OCI-LY7 (cell line): ENCODE results near the gene STK32C. TPM values are rescaled to one million over a fixed set of nuclear protein-coding genes. Genes with fewer than 3 reads are reported as not detected.

Experiments
- BruUV-seq: library from RNA; stranded (reverse); fragments of 400-500 nt; replicated peaks from 2 replicates; lab custom pipeline; 2021; lab: Mats Ljungman, UMichigan
- CTCF ChIA-PET: fragments of 300-600 bp; sonication (Branson Sonifier 250); formaldehyde crosslinking; loops from one replicate; lab custom pipeline; 2022; ENCODE audit warnings: antibody characterized with exemption; ENCODE audit not compliant: unreplicated experiment; lab: Charles Lee
- POLR2A ChIA-PET: fragments of 300-600 bp; sonication (Branson Sonifier 250); formaldehyde crosslinking; loops from one replicate; lab custom pipeline; 2022; ENCODE audit warnings: antibody characterized with exemption; lab: Charles Lee
- DNase-seq: peaks from one replicate; pipeline ENCODE4 v3.0.0-alpha.2; 2015; ENCODE audit warnings: low spot score
- H2AFZ ChIP-seq: fragments of 200-600 bp; sonication (generic), shearing (Covaris generic); 2 replicates; pipeline ENCODE4 v1.6.1; 2014; ENCODE audit warnings: mild to moderate bottlenecking, antibody characterized with exemption, low read length, moderate library complexity
- H3K27ac ChIP-seq: fragments of 200-600 bp; sonication (generic); 2 replicates; pipeline ENCODE4 v1.5.1; 2014; ENCODE audit warnings: mixed run types, low read depth, mild to moderate bottlenecking, moderate library complexity, low read length, inconsistent platforms; ENCODE audit not compliant: poor library complexity, severe bottlenecking
- H3K36me3 ChIP-seq: fragments of 200-600 bp; sonication (generic); 2 replicates; pipeline ENCODE4 v1.6.1; 2014; ENCODE audit warnings: mild to moderate bottlenecking, antibody characterized with exemption, low read length, moderate library complexity, mixed read lengths; ENCODE audit not compliant: insufficient read depth
- H3K4me1 ChIP-seq: fragments of 200-600 bp; sonication (generic); 2 replicates; pipeline ENCODE4 v1.5.1; 2014; ENCODE audit warnings: mild to moderate bottlenecking, low read length; ENCODE audit not compliant: insufficient read depth, poor library complexity, severe bottlenecking
- H3K4me2 ChIP-seq: fragments of 200-600 bp; sonication (generic); 2 replicates; pipeline ENCODE4 v1.6.1; 2014; ENCODE audit warnings: mild to moderate bottlenecking, low read length
- H3K4me3 ChIP-seq: fragments of 200-600 bp; sonication (generic); 2 replicates; pipeline ENCODE4 v1.5.1; 2014; ENCODE audit warnings: mild to moderate bottlenecking, low read depth, low read length; ENCODE audit not compliant: poor library complexity, severe bottlenecking
- H3K79me2 ChIP-seq: fragments of 200-600 bp; sonication (generic); 2 replicates; pipeline ENCODE4 v1.6.1; 2016; ENCODE audit warnings: low read depth, mild to moderate bottlenecking, low read length, moderate library complexity, mixed read lengths; ENCODE audit not compliant: insufficient read depth
- H3K9me2 ChIP-seq: fragments of 200-600 bp; sonication (generic); 2 replicates; pipeline ENCODE4 v1.6.1; 2016; ENCODE audit warnings: mild to moderate bottlenecking, low read length, mixed read lengths; ENCODE audit not compliant: insufficient read depth
- H3K9me3 ChIP-seq: fragments of 200-600 bp; sonication (generic); 2 replicates; pipeline ENCODE4 v1.6.1; 2014; ENCODE audit warnings: mild to moderate bottlenecking, mixed run types, low read length, mixed read lengths
- H4K20me1 ChIP-seq: fragments of 200-600 bp; sonication (generic); 2 replicates; pipeline ENCODE4 v1.6.1; 2014; ENCODE audit warnings: mild to moderate bottlenecking, antibody characterized with exemption, low read length, moderate library complexity, mixed read lengths; ENCODE audit not compliant: insufficient read depth
- EZH2phosphoT487 ChIP-seq: fragments of 200-600 bp; sonication (generic); IDR thresholded peaks from 2 replicates; pipeline ENCODE4 v1.6.1; 2018; ENCODE audit warnings: low read depth, borderline replicate concordance, mild to moderate bottlenecking, mixed run types, antibody characterized with exemption, low read length, moderate library complexity, mixed read lengths
- intact Hi-C: fragments of 100-400 bp; cut with micrococcal nuclease; formaldehyde crosslinking; loops from one replicate; pipeline ENCODE4 v1.10.0; 2022; ENCODE audit not compliant: unreplicated experiment
- total RNA-seq, 2 experiments: library from RNA; depleted of rRNA in 1 of 2; stranded (reverse); fragments of >200 nt in 1 of 2; shearing (Covaris generic) in 1 of 2; gene quantifications; 2 replicates each; pipeline ENCODE4 v1.2.3, GENCODE V29; 2014 to 2022
- TF ChIP-seq, protein P1 (sequence below): fragments of 200-600 bp; sonication (generic); conservative IDR thresholded peaks from 2 replicates; pipeline ENCODE4 v1.5.1; 2014; ENCODE audit warnings: mild to moderate bottlenecking, antibody characterized with exemption, low read length, moderate library complexity, mixed read lengths

The STK32C gene
- total RNA-seq, 2 experiments from 2014 or later, result 13.1 to 30.4 TPM

DNA sequence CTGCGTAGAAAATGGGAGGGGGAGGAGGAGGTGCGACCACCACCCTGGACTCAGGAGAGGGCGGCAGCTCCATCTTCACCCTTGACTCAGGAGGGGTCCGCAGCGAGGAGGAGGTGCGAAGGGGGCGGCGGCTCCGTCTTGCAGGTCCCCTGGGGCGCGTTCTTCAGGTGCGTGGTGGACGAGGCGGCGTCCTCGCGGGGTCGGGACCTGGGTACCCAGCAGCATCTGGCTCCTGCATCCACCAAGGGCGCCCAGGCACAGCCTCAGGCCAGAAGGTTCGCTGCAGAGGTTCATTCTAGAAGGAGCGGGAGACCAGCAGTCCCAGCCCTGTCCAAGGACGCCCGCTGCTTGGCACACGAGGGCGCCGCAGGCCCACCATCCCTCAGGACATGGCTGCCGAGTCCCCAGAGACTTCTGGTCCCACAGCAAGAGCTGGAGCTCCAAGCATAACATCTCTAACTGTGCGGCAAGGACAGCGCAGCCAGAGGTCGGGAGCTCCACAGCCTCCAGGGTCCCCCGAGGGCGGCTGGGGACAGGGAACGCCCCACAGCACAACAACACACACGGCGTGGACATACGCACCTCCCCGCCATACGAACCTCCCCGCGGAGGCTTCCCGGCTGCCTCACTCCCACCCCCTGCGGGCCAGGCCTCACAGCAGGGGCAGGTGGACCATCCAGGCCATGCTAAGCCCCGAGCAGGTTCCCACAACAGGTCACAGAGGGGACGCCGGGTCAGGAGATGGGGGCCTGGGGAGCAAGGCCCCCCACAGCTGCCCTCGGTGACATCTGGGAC, 137.8 kb downstream of the STK32C start:
- TF ChIP-seq, protein P1, sequence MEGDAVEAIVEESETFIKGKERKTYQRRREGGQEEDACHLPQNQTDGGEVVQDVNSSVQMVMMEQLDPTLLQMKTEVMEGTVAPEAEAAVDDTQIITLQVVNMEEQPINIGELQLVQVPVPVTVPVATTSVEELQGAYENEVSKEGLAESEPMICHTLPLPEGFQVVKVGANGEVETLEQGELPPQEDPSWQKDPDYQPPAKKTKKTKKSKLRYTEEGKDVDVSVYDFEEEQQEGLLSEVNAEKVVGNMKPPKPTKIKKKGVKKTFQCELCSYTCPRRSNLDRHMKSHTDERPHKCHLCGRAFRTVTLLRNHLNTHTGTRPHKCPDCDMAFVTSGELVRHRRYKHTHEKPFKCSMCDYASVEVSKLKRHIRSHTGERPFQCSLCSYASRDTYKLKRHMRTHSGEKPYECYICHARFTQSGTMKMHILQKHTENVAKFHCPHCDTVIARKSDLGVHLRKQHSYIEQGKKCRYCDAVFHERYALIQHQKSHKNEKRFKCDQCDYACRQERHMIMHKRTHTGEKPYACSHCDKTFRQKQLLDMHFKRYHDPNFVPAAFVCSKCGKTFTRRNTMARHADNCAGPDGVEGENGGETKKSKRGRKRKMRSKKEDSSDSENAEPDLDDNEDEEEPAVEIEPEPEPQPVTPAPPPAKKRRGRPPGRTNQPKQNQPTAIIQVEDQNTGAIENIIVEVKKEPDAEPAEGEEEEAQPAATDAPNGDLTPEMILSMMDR, result 0 out of 2 replicates have a peak, but pooled peaks have one; percentile 9
- no peak for TF ChIP-seq EZH2phosphoT487

GRCh38 chr10:132169031-132169765, 138.6 kb downstream of the STK32C start:
- no peaks in the 10 kb centered on the region for H3K9me2 ChIP-seq
- CTCF ChIA-PET, result no interaction called here
- no peak overlapping the region for H3K27ac ChIP-seq
- 0 out of 2 replicates have a peak, but pooled peaks cover 3% of the 10 kb centered on the region for H3K9me3 ChIP-seq
- POLR2A ChIA-PET, result no interaction called here
- H2AFZ ChIP-seq, result no peak overlapping the region
- no peak overlapping the region for H3K4me3 ChIP-seq
- H3K36me3 ChIP-seq, result no peaks in the 10 kb centered on the region
- no TSS peak for BruUV-seq
- no peak for DNase-seq
- intact Hi-C loops, result loop anchor here (10.0 kb wide), 1 partner anchor 256 kb away; no protein-coding TSS in a partner anchor
- no peak for TF ChIP-seq EZH2phosphoT487
- TF ChIP-seq, protein P1, result no peak
- H3K79me2 ChIP-seq, result no peaks in the 10 kb centered on the region
- H4K20me1 ChIP-seq, result no peaks in the 10 kb centered on the region
- H3K4me2 ChIP-seq, result no peak overlapping the region
- H3K4me1 ChIP-seq, result no peaks in the 10 kb centered on the region

More for the DNA sequence above, 137.8 kb downstream of the STK32C start:
- 0 out of 2 replicates have a peak, but pooled peaks cover 4% of the 10 kb centered on the region for H3K9me3 ChIP-seq
- H3K9me2 ChIP-seq, result no peaks in the 10 kb centered on the region
- CTCF ChIA-PET, result no interaction called here
- intact Hi-C loops, result loop anchor here (10.0 kb wide), 1 partner anchor 255 kb away; no protein-coding TSS in a partner anchor
- no peak overlapping the region for H3K4me2 ChIP-seq
- H3K4me1 ChIP-seq, result no peaks in the 10 kb centered on the region
- no peak overlapping the region for H3K4me3 ChIP-seq
- no peaks in the 10 kb centered on the region for H3K36me3 ChIP-seq
- no peak overlapping the region for H2AFZ ChIP-seq
- POLR2A ChIA-PET, result no interaction called here
- H4K20me1 ChIP-seq, result no peaks in the 10 kb centered on the region
- no peaks in the 10 kb centered on the region for H3K79me2 ChIP-seq
- no TSS peak for BruUV-seq
- no peak for DNase-seq
- H3K27ac ChIP-seq, result no peak overlapping the region
